ENCODE data around the gene CMSS1.

- no peak for TF ChIP-seq REST (IDR thresholded peaks at IDR 0.05; ENCODE audit: insufficient replicate concordance, low read depth)
- no peak for TF ChIP-seq CTCF (IDR thresholded peaks at IDR 0.05; ENCODE audit: insufficient read depth, low read length)
- no peak for TF ChIP-seq POLR2AphosphoS5 (IDR thresholded peaks at IDR 0.05; ENCODE audit: low read depth)
- TF ChIP-seq GABPA (IDR thresholded peaks at IDR 0.05; ENCODE audit: low read depth), result no peak
Measured at GRCh38 chr3:99921986-99922385, 104.3 kb downstream of the CMSS1 start.
